GM19025 (cell line): Measurements from ENCODE around the gene DNASE2B.
"Not testable (repeated sequence)": the region's sequence is repeated elsewhere in the genome, so short reads cannot be mapped to it uniquely, and the experiment has no call there.

Experiments used
- ATAC-seq: cut with Tn5 transposase; IDR thresholded peaks from one replicate; pipeline ENCODE4 v1.9.1; 2021; ENCODE audit warnings: mild to moderate bottlenecking, low read depth, moderate library complexity; ENCODE audit not compliant: unreplicated experiment

The DNASE2B gene

GRCh38 chr1:84442747-84443646, 44.7 kb downstream of the DNASE2B start:
- ATAC-seq = not testable (repeated sequence)

GRCh38 chr1:84448704-84449103, 50.4 kb downstream of the DNASE2B start:
- not testable (repeated sequence) for ATAC-seq

DNA sequence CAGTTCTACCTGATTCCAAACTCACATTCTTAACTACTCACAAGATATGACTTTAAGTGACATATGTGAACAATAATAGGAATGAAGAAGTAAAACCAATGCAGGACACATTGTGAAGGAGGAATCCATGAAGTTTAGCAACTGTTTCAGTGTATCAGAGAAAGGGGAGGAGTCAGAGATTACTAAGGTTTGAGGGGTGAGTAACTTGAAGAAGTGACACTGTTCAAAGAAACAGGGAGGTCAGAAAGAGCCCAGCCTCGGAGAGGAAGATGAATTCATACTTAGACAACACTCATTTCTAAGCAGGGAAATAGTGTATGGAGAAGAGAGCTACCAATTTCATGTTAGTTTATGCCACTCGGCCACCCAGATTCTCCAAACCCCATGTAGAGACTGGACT, 52.6 kb downstream of the DNASE2B start:
- no peak for ATAC-seq

- no peak for ATAC-seq
These were observed 54.2 kb downstream of the DNASE2B start for GRCh38 chr1:84452436-84452835.

GRCh38 chr1:84462118-84462517, 63.8 kb downstream of the DNASE2B start:
- no peak for ATAC-seq
